Measurements from ENCODE around the gene WDR6. TPM values are rescaled to one million over a fixed set of nuclear protein-coding genes. Genes with fewer than 3 reads are reported as not detected.
A peak's percentile ranks its signal among the peaks of the same experiment; 100 is the strongest.

Gene WDR6
- polyA plus RNA-seq, 1 donor from 2014 or later, result 315 TPM

- no peaks in the 10 kb centered on the region for H4K20me1 ChIP-seq (ENCODE audit: insufficient read depth)
- peak within 1 kb of the TSS; percentile 75 for H3K4me2 ChIP-seq (ENCODE audit: low read length)
- H2AFZ ChIP-seq (ENCODE audit: low read depth, low read length), result peak within 1 kb of the TSS; percentile 43
- peaks cover 16% of the 10 kb centered on the region for H3K79me2 ChIP-seq (replicated peaks; ENCODE audit: insufficient read depth, low read length)
- peak within 1 kb of the TSS; percentile 79 for H3K9ac ChIP-seq (ENCODE audit: low read length)
- TF ChIP-seq REST (IDR thresholded peaks at IDR 0.05; ENCODE audit: borderline replicate concordance) (peak; percentile 75), EZH2 (IDR thresholded peaks at IDR 0.05; ENCODE audit: borderline replicate concordance, insufficient read depth, low read length, poor library complexity, severe bottlenecking) (no peak), POLR2AphosphoS5 (IDR thresholded peaks at IDR 0.05) (peak; percentile 81), SMC3 (conservative IDR thresholded peaks at IDR 0.05; ENCODE audit: poor library complexity) (peak; percentile 61), MXI1 (conservative IDR thresholded peaks at IDR 0.05; ENCODE audit: poor library complexity, severe bottlenecking) (peak; percentile 59), RAD21 (conservative IDR thresholded peaks at IDR 0.05) (peak; percentile 57), CTCF (IDR thresholded peaks at IDR 0.05; ENCODE audit: poor library complexity, severe bottlenecking) (peak; percentile 75), EP300 (conservative IDR thresholded peaks at IDR 0.05; ENCODE audit: poor library complexity, severe bottlenecking) (peak; percentile 60), TAF1 (IDR thresholded peaks at IDR 0.05; ENCODE audit: low read depth) (no peak)
- peak within 1 kb of the TSS; percentile 83 for H3K4me3 ChIP-seq (ENCODE audit: low read length)
- H3K9me3 ChIP-seq (ENCODE audit: low read length), result no peaks in the 10 kb centered on the region
- no peaks in the 10 kb centered on the region for H3K27me3 ChIP-seq (ENCODE audit: insufficient read depth, low read depth, low read length)
- peak within 1 kb of the TSS; percentile 92 for H3K27ac ChIP-seq (ENCODE audit: low read length)
- H3K9me2 ChIP-seq (ENCODE audit: insufficient read depth, low read length), result no peaks in the 10 kb centered on the region
- H3F3A ChIP-seq (ENCODE audit: insufficient read depth, low read length, poor library complexity, severe bottlenecking), result peaks cover 6% of the 10 kb centered on the region
- H3K36me3 ChIP-seq (ENCODE audit: insufficient read depth, low read length), result no peaks in the 10 kb centered on the region
Observed at GRCh38 chr3:48989796-48990635, 17.2 kb upstream of the WDR6 start, which contains the start of gene P4HTM. P4HTM (plus strand) TSS chr3:48990241; CDS start chr3:48990257, 16 bp downstream.

GRCh38 chr3:48990636-48991469 is 16.3 kb upstream of the WDR6 start:
- peak overlapping the region; percentile 75 for H3K4me2 ChIP-seq (ENCODE audit: low read length)
- no peaks in the 10 kb centered on the region for H4K20me1 ChIP-seq (ENCODE audit: insufficient read depth)
- peak overlapping the region; percentile 92 for H3K27ac ChIP-seq (ENCODE audit: low read length)
- H3K9me3 ChIP-seq (ENCODE audit: low read length), result no peaks in the 10 kb centered on the region
- no peak overlapping the region for H2AFZ ChIP-seq (ENCODE audit: low read depth, low read length)
- H3K36me3 ChIP-seq (ENCODE audit: insufficient read depth, low read length), result no peaks in the 10 kb centered on the region
- H3K9ac ChIP-seq (ENCODE audit: low read length), result peak overlapping the region; percentile 79
- peak; percentile 23 for TF ChIP-seq REST (IDR thresholded peaks at IDR 0.05; ENCODE audit: borderline replicate concordance)
- TF ChIP-seq EP300 (conservative IDR thresholded peaks at IDR 0.05; ENCODE audit: poor library complexity, severe bottlenecking), result no peak
- peak; percentile 66 for TF ChIP-seq TAF1 (IDR thresholded peaks at IDR 0.05; ENCODE audit: low read depth)
- TF ChIP-seq MXI1 (conservative IDR thresholded peaks at IDR 0.05; ENCODE audit: poor library complexity, severe bottlenecking), result no peak
- no peak for TF ChIP-seq POLR2AphosphoS5 (IDR thresholded peaks at IDR 0.05)
- TF ChIP-seq SMC3 (conservative IDR thresholded peaks at IDR 0.05; ENCODE audit: poor library complexity), result no peak
- no peak for TF ChIP-seq RAD21 (conservative IDR thresholded peaks at IDR 0.05)
- H3K27me3 ChIP-seq (ENCODE audit: insufficient read depth, low read depth, low read length), result no peaks in the 10 kb centered on the region
- H3K79me2 ChIP-seq (replicated peaks; ENCODE audit: insufficient read depth, low read length), result peaks cover 16% of the 10 kb centered on the region
- H3K9me2 ChIP-seq (ENCODE audit: insufficient read depth, low read length), result no peaks in the 10 kb centered on the region
- H3K4me3 ChIP-seq (ENCODE audit: low read length), result peak overlapping the region; percentile 83
- peaks cover 6% of the 10 kb centered on the region for H3F3A ChIP-seq (ENCODE audit: insufficient read depth, low read length, poor library complexity, severe bottlenecking)

Data from neural cell (in vitro differentiated cells).